Left ventricle myocardium inferior (tissue), 1 donor: Measurements from ENCODE around the gene SPG11. TPM values are rescaled to one million over a fixed set of nuclear protein-coding genes. Genes with fewer than 3 reads are reported as not detected.

Source experiments
- DNase-seq: peaks from one replicate; pipeline ENCODE4 v3.0.0-alpha.2; 2020
- H3K27ac ChIP-seq: fragments of 200-600 bp; replicated peaks from 2 replicates; pipeline ENCODE4 v1.8.0; 2021
- H3K27me3 ChIP-seq: fragments of 200-600 bp; 2 replicates; pipeline ENCODE4 v1.8.0; 2021; ENCODE audit warnings: low read depth
- H3K36me3 ChIP-seq: fragments of 200-600 bp; 2 replicates; pipeline ENCODE4 v1.8.0; 2021
- H3K4me1 ChIP-seq: fragments of 200-600 bp; 2 replicates; pipeline ENCODE4 v1.8.0; 2021
- H3K4me3 ChIP-seq: fragments of 200-600 bp; 2 replicates; pipeline ENCODE4 v1.8.0; 2021; ENCODE audit warnings: mild to moderate bottlenecking, moderate library complexity
- H3K9me3 ChIP-seq: fragments of 200-600 bp; replicated peaks from 2 replicates; pipeline ENCODE4 v1.8.0; 2021
- intact Hi-C: fragments of 100-400 bp; cut with micrococcal nuclease; formaldehyde crosslinking; loops from one replicate; pipeline ENCODE4 v1.11.0; 2022
- long read RNA-seq: library from polyadenylated mRNA; unstranded; transcript quantifications from one replicate; pipeline ENCODE4 v2.0.0, GENCODE V29; 2021
- total RNA-seq: library from RNA; stranded (reverse); fragmentation: NEBNext Ultra II Directional; extraction: Animal tissue kit (Norgen Biotek cat#: 25700); gene quantifications from one replicate; pipeline ENCODE4 v1.2.1, GENCODE V29; 2021
- TF ChIP-seq, protein P1 (sequence below): fragments of 200-600 bp; IDR thresholded peaks from 2 replicates; pipeline ENCODE4 v1.8.0; 2021; ENCODE audit warnings: antibody characterized with exemption, mild to moderate bottlenecking, borderline replicate concordance
- donor health status: DM: no; HTN: yes; CAD: no; lungs with severe emphysema.

Gene SPG11, protein sequence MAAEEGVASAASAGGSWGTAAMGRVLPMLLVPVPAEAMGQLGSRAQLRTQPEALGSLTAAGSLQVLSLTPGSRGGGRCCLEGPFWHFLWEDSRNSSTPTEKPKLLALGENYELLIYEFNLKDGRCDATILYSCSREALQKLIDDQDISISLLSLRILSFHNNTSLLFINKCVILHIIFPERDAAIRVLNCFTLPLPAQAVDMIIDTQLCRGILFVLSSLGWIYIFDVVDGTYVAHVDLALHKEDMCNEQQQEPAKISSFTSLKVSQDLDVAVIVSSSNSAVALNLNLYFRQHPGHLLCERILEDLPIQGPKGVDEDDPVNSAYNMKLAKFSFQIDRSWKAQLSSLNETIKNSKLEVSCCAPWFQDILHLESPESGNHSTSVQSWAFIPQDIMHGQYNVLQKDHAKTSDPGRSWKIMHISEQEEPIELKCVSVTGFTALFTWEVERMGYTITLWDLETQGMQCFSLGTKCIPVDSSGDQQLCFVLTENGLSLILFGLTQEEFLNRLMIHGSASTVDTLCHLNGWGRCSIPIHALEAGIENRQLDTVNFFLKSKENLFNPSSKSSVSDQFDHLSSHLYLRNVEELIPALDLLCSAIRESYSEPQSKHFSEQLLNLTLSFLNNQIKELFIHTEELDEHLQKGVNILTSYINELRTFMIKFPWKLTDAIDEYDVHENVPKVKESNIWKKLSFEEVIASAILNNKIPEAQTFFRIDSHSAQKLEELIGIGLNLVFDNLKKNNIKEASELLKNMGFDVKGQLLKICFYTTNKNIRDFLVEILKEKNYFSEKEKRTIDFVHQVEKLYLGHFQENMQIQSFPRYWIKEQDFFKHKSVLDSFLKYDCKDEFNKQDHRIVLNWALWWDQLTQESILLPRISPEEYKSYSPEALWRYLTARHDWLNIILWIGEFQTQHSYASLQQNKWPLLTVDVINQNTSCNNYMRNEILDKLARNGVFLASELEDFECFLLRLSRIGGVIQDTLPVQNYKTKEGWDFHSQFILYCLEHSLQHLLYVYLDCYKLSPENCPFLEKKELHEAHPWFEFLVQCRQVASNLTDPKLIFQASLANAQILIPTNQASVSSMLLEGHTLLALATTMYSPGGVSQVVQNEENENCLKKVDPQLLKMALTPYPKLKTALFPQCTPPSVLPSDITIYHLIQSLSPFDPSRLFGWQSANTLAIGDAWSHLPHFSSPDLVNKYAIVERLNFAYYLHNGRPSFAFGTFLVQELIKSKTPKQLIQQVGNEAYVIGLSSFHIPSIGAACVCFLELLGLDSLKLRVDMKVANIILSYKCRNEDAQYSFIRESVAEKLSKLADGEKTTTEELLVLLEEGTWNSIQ (N-terminal part only)
- 49.6 TPM for total RNA-seq
- long read RNA-seq, full-length matches to known transcripts: 1 of 13 reads
- long read RNA-seq, partial matches to known transcripts: 7 of 13 reads
- long read RNA-seq, other reads (novel, unspliced or antisense): 5 of 13 reads

DNA sequence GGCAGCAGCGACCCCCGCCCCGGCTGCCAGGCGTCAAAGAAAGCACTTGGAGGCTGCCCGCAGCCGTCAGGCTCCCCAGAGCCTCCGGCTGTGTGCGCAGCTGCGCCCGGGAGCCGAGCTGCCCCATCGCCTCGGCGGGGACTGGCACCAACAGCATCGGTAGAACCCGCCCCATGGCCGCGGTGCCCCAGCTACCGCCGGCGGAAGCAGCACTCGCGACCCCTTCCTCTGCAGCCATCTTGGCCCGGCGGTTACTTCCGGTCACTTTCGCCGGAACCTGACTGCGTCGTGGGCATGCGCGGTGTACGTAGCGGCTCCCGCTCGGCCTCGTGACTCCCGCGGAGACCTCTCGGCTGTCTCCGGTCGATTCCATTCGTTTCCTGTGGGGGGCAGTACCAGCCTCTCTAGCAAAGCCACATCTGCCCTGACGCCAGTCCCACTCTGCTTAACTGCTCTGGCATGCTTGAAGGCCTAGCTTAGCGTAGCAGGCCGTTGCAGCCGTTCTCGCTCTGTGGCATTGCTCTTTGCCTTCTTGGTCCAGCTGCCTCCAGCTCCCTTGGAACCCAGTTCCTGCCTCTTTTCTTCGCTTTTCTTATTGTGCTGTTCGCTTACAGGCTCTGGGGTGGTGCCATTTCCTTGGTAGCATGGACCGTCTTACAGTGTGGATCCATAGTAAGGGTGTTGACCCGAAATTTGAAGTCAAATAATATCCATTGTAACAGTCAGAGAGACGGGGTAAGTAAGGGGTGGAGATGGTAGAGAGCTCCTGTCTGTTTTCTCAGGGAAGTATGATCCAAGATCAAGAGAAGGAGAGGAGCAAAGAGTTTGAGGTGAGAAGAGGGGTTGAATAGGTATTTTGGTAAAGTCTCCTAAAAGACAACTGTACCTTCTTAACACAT, at the start of gene SPG11:
Gene SPG11 (minus strand): TSS at position 253 of the 899 bp plus-strand sequence. CDS start 15 bp downstream, at position 238.
- Histone ChIP-seq H3K4me1 (peaks cover 49% of the 10 kb centered on the region), H3K4me3 (peak within 1 kb of the TSS; percentile 99), H3K27me3 (no peaks in the 10 kb centered on the region), H3K36me3 (peaks cover 18% of the 10 kb centered on the region), H3K9me3 (no peaks in the 10 kb centered on the region), H3K27ac (peak within 1 kb of the TSS; percentile 100)
- DNase-seq: peak; percentile 98
- TF ChIP-seq, protein P1, sequence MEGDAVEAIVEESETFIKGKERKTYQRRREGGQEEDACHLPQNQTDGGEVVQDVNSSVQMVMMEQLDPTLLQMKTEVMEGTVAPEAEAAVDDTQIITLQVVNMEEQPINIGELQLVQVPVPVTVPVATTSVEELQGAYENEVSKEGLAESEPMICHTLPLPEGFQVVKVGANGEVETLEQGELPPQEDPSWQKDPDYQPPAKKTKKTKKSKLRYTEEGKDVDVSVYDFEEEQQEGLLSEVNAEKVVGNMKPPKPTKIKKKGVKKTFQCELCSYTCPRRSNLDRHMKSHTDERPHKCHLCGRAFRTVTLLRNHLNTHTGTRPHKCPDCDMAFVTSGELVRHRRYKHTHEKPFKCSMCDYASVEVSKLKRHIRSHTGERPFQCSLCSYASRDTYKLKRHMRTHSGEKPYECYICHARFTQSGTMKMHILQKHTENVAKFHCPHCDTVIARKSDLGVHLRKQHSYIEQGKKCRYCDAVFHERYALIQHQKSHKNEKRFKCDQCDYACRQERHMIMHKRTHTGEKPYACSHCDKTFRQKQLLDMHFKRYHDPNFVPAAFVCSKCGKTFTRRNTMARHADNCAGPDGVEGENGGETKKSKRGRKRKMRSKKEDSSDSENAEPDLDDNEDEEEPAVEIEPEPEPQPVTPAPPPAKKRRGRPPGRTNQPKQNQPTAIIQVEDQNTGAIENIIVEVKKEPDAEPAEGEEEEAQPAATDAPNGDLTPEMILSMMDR: peak; percentile 98
- intact Hi-C loops: loop anchor here (5.0 kb wide), 1 partner anchor 74 kb away; the partner anchor contains the start of gene TRIM69

DNA sequence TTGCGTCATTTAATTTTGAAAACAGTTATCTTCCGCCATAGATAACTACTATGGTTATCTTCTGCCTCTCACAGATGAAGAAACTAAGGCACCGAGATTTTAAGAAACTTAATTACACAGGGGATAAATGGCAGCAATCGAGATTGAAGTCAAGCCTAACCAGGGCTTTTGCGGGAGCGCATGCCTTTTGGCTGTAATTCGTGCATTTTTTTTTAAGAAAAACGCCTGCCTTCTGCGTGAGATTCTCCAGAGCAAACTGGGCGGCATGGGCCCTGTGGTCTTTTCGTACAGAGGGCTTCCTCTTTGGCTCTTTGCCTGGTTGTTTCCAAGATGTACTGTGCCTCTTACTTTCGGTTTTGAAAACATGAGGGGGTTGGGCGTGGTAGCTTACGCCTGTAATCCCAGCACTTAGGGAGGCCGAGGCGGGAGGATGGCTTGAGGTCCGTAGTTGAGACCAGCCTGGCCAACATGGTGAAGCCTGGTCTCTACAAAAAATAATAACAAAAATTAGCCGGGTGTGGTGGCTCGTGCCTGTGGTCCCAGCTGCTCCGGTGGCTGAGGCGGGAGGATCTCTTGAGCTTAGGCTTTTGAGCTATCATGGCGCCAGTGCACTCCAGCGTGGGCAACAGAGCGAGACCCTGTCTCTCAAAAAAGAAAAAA, 49.0 kb upstream of the SPG11 start:
- Histone ChIP-seq H3K4me1 (peaks cover 74% of the 10 kb centered on the region), H3K36me3 (peaks cover 24% of the 10 kb centered on the region), H3K27ac (peak overlapping the region; percentile 99), H3K4me3 (peak overlapping the region; percentile 92), H3K27me3 (no peaks in the 10 kb centered on the region), H3K9me3 (no peaks in the 10 kb centered on the region)
- intact Hi-C loops: loop anchor here (2.0 kb wide), 1 partner anchor 14 kb away; no protein-coding TSS in a partner anchor
- DNase-seq: peak; percentile 42
- TF ChIP-seq, protein P1: no peak

DNA sequence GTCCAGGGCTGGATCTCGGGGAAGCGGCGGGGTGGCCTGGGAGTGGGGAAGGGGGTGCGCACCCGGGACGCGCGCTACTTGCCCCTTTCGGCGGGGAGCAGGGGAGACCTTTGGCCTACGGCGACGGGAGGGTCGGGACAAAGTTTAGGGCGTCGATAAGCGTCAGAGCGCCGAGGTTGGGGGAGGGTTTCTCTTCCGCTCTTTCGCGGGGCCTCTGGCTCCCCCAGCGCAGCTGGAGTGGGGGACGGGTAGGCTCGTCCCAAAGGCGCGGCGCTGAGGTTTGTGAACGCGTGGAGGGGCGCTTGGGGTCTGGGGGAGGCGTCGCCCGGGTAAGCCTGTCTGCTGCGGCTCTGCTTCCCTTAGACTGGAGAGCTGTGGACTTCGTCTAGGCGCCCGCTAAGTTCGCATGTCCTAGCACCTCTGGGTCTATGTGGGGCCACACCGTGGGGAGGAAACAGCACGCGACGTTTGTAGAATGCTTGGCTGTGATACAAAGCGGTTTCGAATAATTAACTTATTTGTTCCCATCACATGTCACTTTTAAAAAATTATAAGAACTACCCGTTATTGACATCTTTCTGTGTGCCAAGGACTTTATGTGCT, 48.4 kb upstream of the SPG11 start:
- peak; percentile 38 for DNase-seq
- Histone ChIP-seq H3K36me3 (peaks cover 17% of the 10 kb centered on the region), H3K4me1 (peaks cover 72% of the 10 kb centered on the region), H3K4me3 (peak overlapping the region; percentile 92), H3K27me3 (no peaks in the 10 kb centered on the region), H3K27ac (peak overlapping the region; percentile 99), H3K9me3 (no peaks in the 10 kb centered on the region)
- TF ChIP-seq, protein P1: no peak
- intact Hi-C loops: loop anchor here (2.0 kb wide), 1 partner anchor 15 kb away; no protein-coding TSS in a partner anchor

DNA sequence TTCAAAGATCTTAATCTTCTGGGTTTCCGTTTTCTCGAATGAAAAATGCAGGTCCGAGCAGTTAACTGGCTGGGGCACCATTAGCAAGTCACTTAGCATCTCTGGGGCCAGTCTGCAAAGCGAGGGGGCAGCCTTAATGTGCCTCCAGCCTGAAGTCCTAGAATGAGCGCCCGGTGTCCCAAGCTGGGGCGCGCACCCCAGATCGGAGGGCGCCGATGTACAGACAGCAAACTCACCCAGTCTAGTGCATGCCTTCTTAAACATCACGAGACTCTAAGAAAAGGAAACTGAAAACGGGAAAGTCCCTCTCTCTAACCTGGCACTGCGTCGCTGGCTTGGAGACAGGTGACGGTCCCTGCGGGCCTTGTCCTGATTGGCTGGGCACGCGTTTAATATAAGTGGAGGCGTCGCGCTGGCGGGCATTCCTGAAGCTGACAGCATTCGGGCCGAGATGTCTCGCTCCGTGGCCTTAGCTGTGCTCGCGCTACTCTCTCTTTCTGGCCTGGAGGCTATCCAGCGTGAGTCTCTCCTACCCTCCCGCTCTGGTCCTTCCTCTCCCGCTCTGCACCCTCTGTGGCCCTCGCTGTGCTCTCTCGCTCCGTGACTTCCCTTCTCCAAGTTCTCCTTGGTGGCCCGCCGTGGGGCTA, 47.8 kb upstream of the SPG11 start, which contains the start of the genes B2M and PATL2:
Gene B2M (plus strand): TSS at position 422 of the 647 bp plus-strand sequence. CDS start 30 bp downstream, at position 452.
Gene PATL2 (minus strand): TSS at position 228 of the 647 bp plus-strand sequence. CDS start 34,833 bp downstream, outside the sequence.
- Histone ChIP-seq H3K27me3 (no peaks in the 10 kb centered on the region), H3K9me3 (no peaks in the 10 kb centered on the region), H3K4me1 (peaks cover 66% of the 10 kb centered on the region), H3K4me3 (peak within 1 kb of the TSS; percentile 92), H3K36me3 (peaks cover 11% of the 10 kb centered on the region), H3K27ac (peak within 1 kb of the TSS; percentile 99)
- TF ChIP-seq, protein P1: no peak
- DNase-seq: peak; percentile 94
- intact Hi-C loops: no loop called here
